GM18526 (cell line): ENCODE results near the gene ATP9A.

Experiments
- POLR2A ChIP-seq: IDR thresholded peaks from 3 replicates; pipeline ENCODE4 v1.6.1; 2011; ENCODE audit not compliant: insufficient read length; ENCODE audit errors: extremely low read depth

ATP9A gene

GRCh38 chr20:51641866-51642265 is 126.3 kb downstream of the ATP9A start:
- TF ChIP-seq POLR2A: no peak

GRCh38 chr20:51640743-51641142 is 127.4 kb downstream of the ATP9A start:
- TF ChIP-seq POLR2A: no peak

GRCh38 chr20:51639206-51639832 is 128.9 kb downstream of the ATP9A start:
- no peak for TF ChIP-seq POLR2A

GRCh38 chr20:51637241-51637640 is 130.9 kb downstream of the ATP9A start:
- no peak for TF ChIP-seq POLR2A

GRCh38 chr20:51636123-51636522 is 132.1 kb downstream of the ATP9A start:
- no peak for TF ChIP-seq POLR2A

GRCh38 chr20:51635680-51636079 is 132.5 kb downstream of the ATP9A start:
- no peak for TF ChIP-seq POLR2A

- no peak for TF ChIP-seq POLR2A
These were observed 133.3 kb downstream of the ATP9A start for GRCh38 chr20:51634877-51635276.

- no peak for TF ChIP-seq POLR2A
These were observed 133.9 kb downstream of the ATP9A start for GRCh38 chr20:51634257-51634656.

- TF ChIP-seq POLR2A: no peak
These were observed 134.8 kb downstream of the ATP9A start for GRCh38 chr20:51633430-51633829.

GRCh38 chr20:51631953-51632352 is 136.2 kb downstream of the ATP9A start:
- no peak for TF ChIP-seq POLR2A

- no peak for TF ChIP-seq POLR2A
These were observed 136.9 kb downstream of the ATP9A start for GRCh38 chr20:51631011-51631950.

- no peak for TF ChIP-seq POLR2A
These were observed 138.7 kb downstream of the ATP9A start for GRCh38 chr20:51629399-51630058.

GRCh38 chr20:51628533-51629398 is 139.4 kb downstream of the ATP9A start:
- no peak for TF ChIP-seq POLR2A

GRCh38 chr20:51627586-51627985 is 140.6 kb downstream of the ATP9A start:
- no peak for TF ChIP-seq POLR2A

- TF ChIP-seq POLR2A: no peak
These were observed 143.1 kb downstream of the ATP9A start for GRCh38 chr20:51625105-51625504.
